Activated CD8-positive, alpha-beta T cell treated with anti-CD3 and anti-CD28 coated beads, Interleukin-2, amount 10 ng/mL, durations not matched to agents 7 days and 5 days (primary cell): ENCODE measurements around the gene UGGT1. TPM values are rescaled to one million over a fixed set of nuclear protein-coding genes. Genes with fewer than 3 reads are reported as not detected.

Source experiments
- total RNA-seq, 2 experiments: library from RNA; stranded (reverse); gene quantifications; one replicate each; pipeline ENCODE4 v1.2.3, GENCODE V29; 2021

Gene UGGT1
- total RNA-seq, 2 experiments from 2014 or later: 60.3 to 63.7 TPM

Other genes with a start within 250 kb of the UGGT1 start
- gene POLR2D, start 233.0 kb upstream of the UGGT1 start, total RNA-seq: 10 to 100 TPM; 51.1 to 52.5 TPM
- 10 to 100 TPM; 14.5 to 15.0 TPM for gene AMMECR1L, start 205.2 kb upstream of the UGGT1 start, total RNA-seq
- 10 to 100 TPM; 37.8 to 39.2 TPM for gene SAP130, start 63.1 kb upstream of the UGGT1 start, total RNA-seq
- gene HS6ST1, start 227.7 kb downstream of the UGGT1 start, total RNA-seq: 1 to 10 TPM; 7.1 to 8.1 TPM